Suprapubic skin (tissue), 4 donors: ENCODE data around the gene PSG1.
"Not testable (repeated sequence)": the region's sequence is repeated elsewhere in the genome, so short reads cannot be mapped to it uniquely, and the experiment has no call there.

Experiments
- CTCF ChIP-seq, 2 donors: fragments of 200-600 bp in 1 of 2; fragments of 450-650 bp in 1 of 2; sonication (generic) in 1 of 2; IDR thresholded peaks; one replicate each; pipeline ENCODE4 v1.5.1; 2016 to 2019; ENCODE audit warnings: antibody characterized with exemption in 2 of 2, mild to moderate bottlenecking in 1 of 2, moderate library complexity in 1 of 2
- EP300 ChIP-seq: sonication (generic); formaldehyde crosslinking; IDR thresholded peaks from one replicate; pipeline ENCODE4 v1.6.1; 2017; ENCODE audit warnings: antibody characterized with exemption
- POLR2A ChIP-seq, 2 donors: fragments of 450-650 bp; IDR thresholded peaks; one replicate each; pipeline ENCODE4 v1.6.1; 2017; ENCODE audit warnings: antibody characterized with exemption in 2 of 2, mild to moderate bottlenecking in 2 of 2, moderate library complexity in 2 of 2
- POLR2AphosphoS5 ChIP-seq, 3 donors: sonication (generic); formaldehyde crosslinking; IDR thresholded peaks; one replicate each; pipeline ENCODE4 v1.6.1; 2017; ENCODE audit warnings: antibody characterized with exemption in 3 of 3

DNA sequence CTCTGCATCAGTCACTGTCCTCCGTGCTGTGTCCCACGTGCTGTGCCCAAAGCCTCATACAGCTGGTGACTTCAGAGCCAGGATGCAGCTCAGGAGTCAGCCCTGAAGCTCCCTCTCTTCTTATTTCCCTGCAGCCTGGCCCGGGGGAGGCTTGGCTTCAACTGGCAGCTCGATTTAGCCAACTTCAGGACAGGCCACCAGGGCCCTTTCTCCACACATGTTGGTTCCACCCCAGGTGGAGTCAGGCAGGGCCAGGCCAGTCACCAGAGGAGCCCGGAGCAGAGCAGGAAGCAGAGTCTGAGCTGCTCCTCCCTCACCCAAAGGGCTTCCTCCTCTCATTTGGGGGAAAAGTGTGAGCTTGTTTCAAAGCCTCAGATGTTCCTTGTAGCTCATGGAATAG, 26.6 kb upstream of the PSG1 start:
- not testable (repeated sequence) for TF ChIP-seq CTCF (IDR thresholded peaks at IDR 0.05); POLR2A (IDR thresholded peaks at IDR 0.05); POLR2AphosphoS5 (IDR thresholded peaks at IDR 0.05); EP300
